ENCODE results near the gene ANKLE1.
A peak's percentile ranks its signal among the peaks of the same experiment; 100 is the strongest.

ANKLE1 gene

DNA sequence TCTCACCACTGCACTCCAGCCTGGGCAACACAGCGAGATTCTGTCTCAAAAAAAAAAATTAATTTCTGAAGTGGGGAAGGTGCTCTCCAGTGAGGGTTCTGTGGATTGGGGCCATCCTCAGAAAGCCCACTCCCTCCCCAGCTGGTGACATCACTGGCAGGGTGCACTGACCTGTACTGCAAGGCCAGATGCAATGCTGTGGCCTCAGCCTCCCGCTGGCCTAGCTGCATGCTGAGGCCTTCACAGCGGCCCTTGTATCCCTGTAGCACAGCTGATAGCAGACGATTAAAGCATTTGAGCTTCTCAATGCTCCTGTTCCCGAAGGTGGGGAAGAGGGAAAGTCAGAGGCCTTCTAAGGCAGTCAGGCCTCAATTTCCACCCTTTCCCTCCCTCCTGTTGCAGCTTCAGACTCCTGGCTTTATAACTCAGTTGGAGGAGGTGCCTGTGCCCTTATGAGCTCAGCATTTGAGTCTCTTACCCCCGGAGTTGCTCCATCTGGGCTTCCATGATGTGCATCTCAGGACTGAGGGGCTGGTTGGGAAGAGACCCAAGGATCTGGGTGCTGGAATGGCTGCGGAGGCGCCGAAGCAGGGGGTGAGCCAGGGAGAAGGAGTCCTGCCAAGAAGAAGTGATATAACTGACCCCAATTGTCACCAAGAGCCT lies 22.5 kb upstream of the ANKLE1 start:
- no peak for ATAC-seq
- TF ChIP-seq TCF4 (CRISPR knock-in tag; IDR thresholded peaks at IDR 0.05; ENCODE audit: borderline replicate concordance) (no peak), PPARA (CRISPR knock-in tag; IDR thresholded peaks at IDR 0.05; ENCODE audit: borderline replicate concordance) (no peak), ISL1 (CRISPR knock-in tag; IDR thresholded peaks at IDR 0.05) (no peak), TOX (CRISPR knock-in tag; IDR thresholded peaks at IDR 0.05; ENCODE audit: borderline replicate concordance) (no peak)

GRCh38 chr19:17259934-17260333 lies 21.8 kb upstream of the ANKLE1 start:
- ATAC-seq = no peak
- TF ChIP-seq, protein P1, sequence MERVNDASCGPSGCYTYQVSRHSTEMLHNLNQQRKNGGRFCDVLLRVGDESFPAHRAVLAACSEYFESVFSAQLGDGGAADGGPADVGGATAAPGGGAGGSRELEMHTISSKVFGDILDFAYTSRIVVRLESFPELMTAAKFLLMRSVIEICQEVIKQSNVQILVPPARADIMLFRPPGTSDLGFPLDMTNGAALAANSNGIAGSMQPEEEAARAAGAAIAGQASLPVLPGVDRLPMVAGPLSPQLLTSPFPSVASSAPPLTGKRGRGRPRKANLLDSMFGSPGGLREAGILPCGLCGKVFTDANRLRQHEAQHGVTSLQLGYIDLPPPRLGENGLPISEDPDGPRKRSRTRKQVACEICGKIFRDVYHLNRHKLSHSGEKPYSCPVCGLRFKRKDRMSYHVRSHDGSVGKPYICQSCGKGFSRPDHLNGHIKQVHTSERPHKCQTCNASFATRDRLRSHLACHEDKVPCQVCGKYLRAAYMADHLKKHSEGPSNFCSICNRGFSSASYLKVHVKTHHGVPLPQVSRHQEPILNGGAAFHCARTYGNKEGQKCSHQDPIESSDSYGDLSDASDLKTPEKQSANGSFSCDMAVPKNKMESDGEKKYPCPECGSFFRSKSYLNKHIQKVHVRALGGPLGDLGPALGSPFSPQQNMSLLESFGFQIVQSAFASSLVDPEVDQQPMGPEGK (CRISPR knock-in tag; IDR thresholded peaks at IDR 0.05; ENCODE audit: borderline replicate concordance) = no peak
- TF ChIP-seq ESRRG (CRISPR knock-in tag; IDR thresholded peaks at IDR 0.05) = no peak
- no peak for TF ChIP-seq GLIS3 (CRISPR knock-in tag; IDR thresholded peaks at IDR 0.05)
- no peak for TF ChIP-seq ZC3H10 (CRISPR knock-in tag; IDR thresholded peaks at IDR 0.05)
- TF ChIP-seq OSR1 (CRISPR knock-in tag; IDR thresholded peaks at IDR 0.05) = no peak
- no peak for TF ChIP-seq CSDC2 (CRISPR knock-in tag; IDR thresholded peaks at IDR 0.05)

DNA sequence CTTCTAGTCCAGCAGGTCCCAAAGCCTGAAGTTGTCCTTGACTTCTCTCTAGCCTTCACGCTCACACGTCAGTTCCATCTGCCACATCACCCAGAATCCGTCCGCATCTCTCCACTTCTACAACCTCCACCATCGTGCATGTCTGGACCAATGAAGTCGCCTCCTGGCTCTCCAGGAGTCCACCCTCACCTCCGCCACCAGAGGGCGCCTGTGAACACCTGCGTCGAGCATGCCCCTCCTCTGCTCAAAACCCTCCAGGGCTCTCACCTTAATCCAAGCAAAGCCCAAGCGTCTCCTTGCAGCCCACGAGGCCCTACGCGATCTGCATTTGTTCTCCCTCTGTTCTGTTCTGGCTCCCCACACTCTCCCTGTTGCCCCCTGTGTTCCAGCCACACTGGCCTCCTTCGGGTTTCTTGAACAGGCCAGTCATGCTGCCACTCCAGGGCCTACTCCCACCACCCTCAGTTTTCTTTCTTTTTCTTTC lies 20.8 kb upstream of the ANKLE1 start:
- TF ChIP-seq TOX (CRISPR knock-in tag; IDR thresholded peaks at IDR 0.05; ENCODE audit: borderline replicate concordance) (no peak), ZNF70 (CRISPR knock-in tag; IDR thresholded peaks at IDR 0.05) (no peak), RARB (CRISPR knock-in tag; IDR thresholded peaks at IDR 0.05) (no peak), TCF4 (CRISPR knock-in tag; IDR thresholded peaks at IDR 0.05; ENCODE audit: borderline replicate concordance) (no peak), ZFP30 (CRISPR knock-in tag; IDR thresholded peaks at IDR 0.05) (no peak)
- ATAC-seq = peak; percentile 98

- no peak for TF ChIP-seq BACH2 (CRISPR knock-in tag; IDR thresholded peaks at IDR 0.05; ENCODE audit: borderline replicate concordance)
- no peak for TF ChIP-seq CSRNP3 (CRISPR knock-in tag; IDR thresholded peaks at IDR 0.05)
- TF ChIP-seq TSHZ2 (CRISPR knock-in tag; IDR thresholded peaks at IDR 0.05) = no peak
- TF ChIP-seq ZNF8 (CRISPR knock-in tag; IDR thresholded peaks at IDR 0.05) = no peak
- TF ChIP-seq RARB (CRISPR knock-in tag; IDR thresholded peaks at IDR 0.05) = no peak
- TF ChIP-seq SNAI2 (CRISPR knock-in tag; IDR thresholded peaks at IDR 0.05) = no peak
- TF ChIP-seq, protein P2, sequence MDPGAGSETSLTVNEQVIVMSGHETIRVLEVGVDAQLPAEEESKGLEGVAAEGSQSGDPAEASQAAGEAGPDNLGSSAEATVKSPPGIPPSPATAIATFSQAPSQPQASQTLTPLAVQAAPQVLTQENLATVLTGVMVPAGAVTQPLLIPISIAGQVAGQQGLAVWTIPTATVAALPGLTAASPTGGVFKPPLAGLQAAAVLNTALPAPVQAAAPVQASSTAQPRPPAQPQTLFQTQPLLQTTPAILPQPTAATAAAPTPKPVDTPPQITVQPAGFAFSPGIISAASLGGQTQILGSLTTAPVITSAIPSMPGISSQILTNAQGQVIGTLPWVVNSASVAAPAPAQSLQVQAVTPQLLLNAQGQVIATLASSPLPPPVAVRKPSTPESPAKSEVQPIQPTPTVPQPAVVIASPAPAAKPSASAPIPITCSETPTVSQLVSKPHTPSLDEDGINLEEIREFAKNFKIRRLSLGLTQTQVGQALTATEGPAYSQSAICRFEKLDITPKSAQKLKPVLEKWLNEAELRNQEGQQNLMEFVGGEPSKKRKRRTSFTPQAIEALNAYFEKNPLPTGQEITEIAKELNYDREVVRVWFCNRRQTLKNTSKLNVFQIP (CRISPR knock-in tag; IDR thresholded peaks at IDR 0.05; ENCODE audit: borderline replicate concordance, low read depth) = no peak
- no peak for TF ChIP-seq ZC3H10 (CRISPR knock-in tag; IDR thresholded peaks at IDR 0.05)
- TF ChIP-seq CSDC2 (CRISPR knock-in tag; IDR thresholded peaks at IDR 0.05) = no peak
- TF ChIP-seq ZFP3 (CRISPR knock-in tag; IDR thresholded peaks at IDR 0.05) = no peak
- no peak for TF ChIP-seq ARNTL (CRISPR knock-in tag; IDR thresholded peaks at IDR 0.05; ENCODE audit: borderline replicate concordance, low read depth)
- TF ChIP-seq, protein P3, sequence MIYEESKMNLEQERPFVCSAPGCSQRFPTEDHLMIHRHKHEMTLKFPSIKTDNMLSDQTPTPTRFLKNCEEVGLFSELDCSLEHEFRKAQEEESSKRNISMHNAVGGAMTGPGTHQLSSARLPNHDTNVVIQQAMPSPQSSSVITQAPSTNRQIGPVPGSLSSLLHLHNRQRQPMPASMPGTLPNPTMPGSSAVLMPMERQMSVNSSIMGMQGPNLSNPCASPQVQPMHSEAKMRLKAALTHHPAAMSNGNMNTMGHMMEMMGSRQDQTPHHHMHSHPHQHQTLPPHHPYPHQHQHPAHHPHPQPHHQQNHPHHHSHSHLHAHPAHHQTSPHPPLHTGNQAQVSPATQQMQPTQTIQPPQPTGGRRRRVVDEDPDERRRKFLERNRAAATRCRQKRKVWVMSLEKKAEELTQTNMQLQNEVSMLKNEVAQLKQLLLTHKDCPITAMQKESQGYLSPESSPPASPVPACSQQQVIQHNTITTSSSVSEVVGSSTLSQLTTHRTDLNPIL (CRISPR knock-in tag; IDR thresholded peaks at IDR 0.05; ENCODE audit: low read depth) = no peak
- TF ChIP-seq, protein P1 (CRISPR knock-in tag; IDR thresholded peaks at IDR 0.05; ENCODE audit: borderline replicate concordance) = no peak
- ATAC-seq = no peak
Measured at GRCh38 chr19:17262557-17262956, 19.1 kb upstream of the ANKLE1 start.
